ENCODE data around the gene CCDC43.
"Not testable (repeated sequence)": the region's sequence is repeated elsewhere in the genome, so short reads cannot be mapped to it uniquely, and the experiment has no call there.

The CCDC43 gene, protein sequence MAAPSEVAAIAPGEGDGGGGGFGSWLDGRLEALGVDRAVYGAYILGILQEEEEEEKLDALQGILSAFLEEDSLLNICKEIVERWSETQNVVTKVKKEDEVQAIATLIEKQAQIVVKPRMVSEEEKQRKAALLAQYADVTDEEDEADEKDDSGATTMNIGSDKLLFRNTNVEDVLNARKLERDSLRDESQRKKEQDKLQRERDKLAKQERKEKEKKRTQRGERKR

DNA sequence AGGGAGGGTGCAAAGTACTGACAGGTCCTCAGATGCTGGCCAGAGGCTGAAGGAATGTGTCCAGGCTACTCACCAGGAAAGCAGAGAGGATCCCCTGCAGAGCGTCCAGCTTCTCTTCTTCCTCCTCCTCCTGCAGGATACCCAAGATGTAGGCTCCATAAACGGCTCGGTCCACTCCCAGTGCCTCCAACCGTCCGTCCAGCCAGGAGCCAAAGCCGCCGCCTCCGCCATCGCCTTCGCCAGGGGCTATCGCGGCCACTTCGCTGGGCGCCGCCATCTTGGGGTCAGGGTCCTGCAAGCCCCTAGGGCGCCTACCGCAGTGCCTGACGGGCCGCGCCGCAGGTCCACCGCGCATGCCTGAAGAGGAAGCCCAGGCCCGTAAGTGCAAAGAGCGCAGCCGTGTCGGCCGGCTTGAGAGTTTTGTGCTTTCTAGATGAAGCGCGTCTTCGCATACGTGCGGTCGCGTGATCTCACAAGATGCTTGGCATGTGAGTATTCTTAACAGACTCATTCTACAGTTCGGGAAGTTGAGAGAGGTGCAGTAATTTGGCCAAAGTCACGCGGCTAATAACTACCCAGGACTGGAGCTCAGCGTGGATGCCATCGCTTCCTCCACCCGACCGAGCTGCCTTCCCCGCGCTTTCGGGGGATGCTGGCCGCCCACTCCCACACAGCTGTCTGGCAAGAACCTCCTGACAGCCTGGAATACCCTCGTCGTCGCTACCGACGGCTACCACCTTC, at the start of gene CCDC43:
Gene CCDC43 (minus strand): TSS at position 300 of the 741 bp plus-strand sequence. CDS start 23 bp downstream, at position 277.
- peak; percentile 40 for DNase-seq

DNA sequence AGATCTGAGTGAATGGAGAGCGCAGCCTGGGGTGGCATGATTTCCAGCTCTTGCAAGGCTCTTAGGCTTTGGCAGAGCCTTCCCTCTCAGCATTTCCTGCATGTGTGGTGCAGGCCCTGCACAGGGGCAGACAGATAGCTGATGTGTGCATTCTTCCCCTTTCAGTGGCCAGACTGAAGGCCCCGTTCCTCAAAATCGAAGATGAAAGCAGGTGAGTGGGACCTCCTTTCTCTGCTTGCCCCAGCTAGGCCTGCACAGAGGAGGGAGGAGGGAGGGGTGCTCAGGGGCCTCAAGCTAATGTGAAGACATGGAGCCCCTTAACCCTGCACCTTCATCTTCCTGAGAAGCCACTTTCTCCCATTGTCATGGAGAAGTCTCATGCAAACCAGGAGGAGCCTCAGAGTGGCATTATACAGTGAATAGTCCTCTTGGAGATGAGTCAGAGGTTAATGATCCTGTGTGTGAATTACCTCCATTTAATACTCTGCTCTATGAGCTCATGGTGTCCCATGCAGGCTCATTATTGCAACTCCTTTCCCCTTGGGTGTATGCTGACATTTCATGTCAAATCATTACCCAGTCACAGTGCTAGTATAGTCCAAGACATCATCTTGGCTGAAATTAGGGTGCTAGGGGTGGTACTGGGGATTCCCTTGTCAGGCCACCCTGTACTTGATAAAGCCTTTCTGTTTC, 48.8 kb upstream of the CCDC43 start:
- DNase-seq, result no peak

DNA sequence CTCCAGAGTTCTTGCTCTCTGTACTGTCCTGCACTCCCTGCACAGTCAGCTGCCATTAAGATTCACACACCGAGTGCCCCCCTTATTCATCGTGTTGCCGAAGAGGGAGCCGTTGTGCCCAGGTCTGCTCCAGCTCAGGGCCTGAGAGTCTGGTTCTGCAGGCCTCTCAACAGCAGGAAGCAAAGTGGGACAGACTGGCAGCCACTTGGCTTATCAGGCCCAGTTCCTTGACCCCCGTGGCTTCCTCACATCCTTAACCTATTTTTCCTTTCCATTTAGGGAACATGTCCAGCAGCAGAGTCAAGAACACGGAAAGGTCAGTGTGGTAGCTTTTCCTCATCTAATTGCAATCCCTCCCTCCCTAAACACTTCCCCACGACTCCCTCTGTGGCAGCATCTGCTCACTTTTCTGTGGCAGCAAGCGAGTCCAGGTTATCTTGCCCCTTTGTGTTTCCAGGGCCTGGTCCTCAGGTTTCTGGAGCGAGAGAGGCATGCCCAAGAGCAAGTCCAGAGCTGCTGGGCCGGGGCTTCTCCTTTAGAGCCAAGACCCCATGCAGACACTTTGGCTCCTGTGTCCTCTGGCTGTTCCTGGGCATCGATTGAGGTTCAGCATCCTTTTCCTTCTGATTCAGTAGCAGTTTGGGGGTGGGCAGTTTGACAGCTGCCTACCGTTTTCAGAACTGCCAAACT, 47.1 kb upstream of the CCDC43 start:
- DNase-seq, result no peak

DNA sequence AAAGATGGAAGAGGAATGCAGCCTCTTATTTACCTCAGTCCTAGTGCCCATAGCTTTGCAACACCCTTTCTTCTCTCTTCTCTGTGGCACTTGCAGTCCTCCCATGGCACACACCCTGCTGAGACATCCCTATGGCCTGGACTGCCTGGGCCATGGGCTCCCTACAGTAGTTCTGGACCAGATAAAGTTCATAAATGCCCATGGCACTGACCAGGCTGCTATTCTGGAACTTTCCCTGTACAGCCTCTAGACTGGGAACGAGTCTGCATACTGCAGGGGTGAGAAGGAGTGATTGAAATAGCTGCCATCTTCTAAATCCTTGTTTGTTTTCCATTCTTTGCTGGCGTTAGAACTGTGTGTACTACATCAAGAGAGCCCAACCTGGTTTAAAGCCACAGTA, 44.7 kb upstream of the CCDC43 start:
- DNase-seq, result no peak

DNA sequence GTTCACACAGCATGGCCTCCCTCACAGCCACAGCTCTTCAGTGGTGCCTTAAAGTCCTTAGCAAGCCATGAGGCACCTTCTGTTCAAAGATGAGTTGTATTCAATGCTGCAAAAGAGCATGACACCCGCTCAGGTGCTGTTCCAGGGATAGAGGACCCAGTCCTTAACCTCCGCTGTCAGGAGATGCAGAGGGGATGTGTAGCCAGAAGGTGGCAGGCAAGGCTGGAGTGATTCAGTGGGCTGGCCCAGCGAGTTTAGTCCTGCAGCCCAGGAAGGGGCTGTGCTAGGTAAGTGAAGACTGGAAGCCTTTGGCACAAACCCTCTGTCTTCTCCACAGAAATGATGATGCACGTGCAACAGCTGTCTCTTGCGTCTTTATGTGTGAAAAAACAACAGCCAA, 44.2 kb upstream of the CCDC43 start:
- DNase-seq, result no peak

DNA sequence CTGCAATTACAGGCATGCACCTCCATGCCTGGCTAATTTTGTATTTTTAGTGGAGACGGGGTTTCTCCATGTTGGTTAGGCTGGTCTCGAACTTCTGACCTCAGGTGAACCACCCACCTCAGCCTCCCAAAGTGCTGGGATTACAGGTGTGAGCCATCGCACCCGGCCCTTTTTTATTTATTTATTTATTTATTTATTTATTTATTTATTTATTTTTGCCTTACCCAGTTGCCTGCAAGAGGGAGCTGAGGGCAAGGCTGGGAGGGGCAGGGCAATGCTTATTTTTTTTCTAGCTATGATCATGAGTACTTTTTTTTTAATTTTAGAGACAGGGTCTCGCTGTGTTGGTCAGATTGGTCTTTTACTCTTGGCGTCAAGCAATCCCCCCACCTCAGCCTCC, 36.5 kb upstream of the CCDC43 start:
- not testable (repeated sequence) for DNase-seq

DNA sequence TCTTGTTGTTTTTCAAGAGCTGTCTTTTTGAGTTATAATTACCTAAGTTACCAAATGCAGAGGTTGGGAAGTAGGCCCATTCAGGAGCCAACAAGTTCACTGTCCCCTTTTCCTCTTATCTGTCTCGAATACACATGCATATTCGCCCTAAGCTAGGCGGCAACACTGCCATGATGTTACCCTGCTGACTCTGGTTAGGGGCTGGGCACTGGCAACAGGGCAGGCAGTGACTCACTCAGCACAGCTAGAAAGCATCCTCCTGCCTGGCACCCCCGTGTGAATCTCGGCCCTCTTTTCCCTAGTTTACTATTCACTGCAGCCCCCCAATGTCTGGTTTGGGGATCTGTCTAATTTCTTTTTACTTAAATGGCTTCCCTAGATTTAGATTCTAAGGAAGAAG, 32.7 kb upstream of the CCDC43 start:
- DNase-seq, result no peak

DNA sequence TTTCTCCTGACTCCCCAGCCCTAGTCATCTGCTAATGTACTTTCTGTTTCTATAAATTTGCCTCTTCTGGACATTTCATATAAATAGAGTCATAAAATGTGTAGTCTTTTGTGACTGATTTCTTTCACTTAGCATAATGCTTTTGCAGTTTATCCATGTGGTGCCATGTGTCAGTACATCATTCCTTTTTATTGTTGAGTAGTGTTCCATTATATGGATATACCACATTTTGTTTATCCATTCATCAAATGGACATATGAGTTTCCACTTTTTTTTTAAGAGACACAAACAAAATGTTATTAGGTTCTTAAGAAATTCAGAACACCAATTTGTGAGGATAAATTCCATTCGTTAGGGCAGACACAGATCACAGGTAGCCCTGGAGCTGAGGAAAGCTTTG, 29.9 kb upstream of the CCDC43 start:
- DNase-seq, result no peak

DNA sequence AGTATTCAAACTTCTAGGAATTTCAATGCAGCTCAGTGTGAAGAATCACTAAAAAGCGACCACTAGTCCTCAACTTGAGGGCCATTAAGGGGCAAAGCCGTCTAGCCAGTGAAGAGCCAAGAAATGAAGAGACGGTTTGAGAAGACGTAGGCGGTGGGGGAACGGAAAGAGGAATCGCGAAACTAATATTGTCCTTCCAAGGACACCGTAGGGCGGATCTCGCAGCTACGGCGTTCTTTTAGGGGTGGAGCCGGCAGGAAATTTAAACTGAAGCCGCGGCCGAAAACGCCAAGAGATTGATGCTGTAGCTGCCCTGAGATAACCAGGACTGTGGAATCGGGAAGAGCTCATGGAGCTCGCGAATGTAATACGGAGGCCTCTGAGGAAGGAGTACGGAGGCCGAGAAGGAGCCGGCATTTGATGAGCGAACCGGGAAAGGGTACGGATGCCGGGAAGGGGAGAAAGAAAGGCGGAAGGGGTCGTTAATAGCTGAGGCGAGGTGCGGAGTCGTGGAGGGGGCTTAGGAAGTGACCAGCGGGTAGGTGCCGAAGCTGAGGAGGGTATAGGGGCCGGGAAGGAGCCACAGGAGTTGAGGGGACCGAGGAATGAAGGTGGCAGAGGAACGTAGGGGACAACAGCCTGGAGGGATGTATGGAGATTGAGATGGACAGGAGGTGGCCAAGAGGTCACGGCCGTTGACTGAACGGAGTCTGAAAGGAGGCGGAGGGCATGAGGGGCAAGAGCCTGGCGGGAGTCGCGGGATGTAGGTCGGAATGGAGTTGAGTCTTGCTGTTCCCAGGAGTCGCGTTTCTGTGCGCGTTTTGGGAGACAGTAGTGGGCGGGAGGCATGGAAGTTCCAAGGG, 19.1 kb upstream of the CCDC43 start, which contains the start of gene DBF4B:
Gene DBF4B (plus strand): TSS at position 265 of the 863 bp plus-strand sequence. CDS start 156 bp downstream, at position 421.
- DNase-seq, result peak; percentile 69

DNA sequence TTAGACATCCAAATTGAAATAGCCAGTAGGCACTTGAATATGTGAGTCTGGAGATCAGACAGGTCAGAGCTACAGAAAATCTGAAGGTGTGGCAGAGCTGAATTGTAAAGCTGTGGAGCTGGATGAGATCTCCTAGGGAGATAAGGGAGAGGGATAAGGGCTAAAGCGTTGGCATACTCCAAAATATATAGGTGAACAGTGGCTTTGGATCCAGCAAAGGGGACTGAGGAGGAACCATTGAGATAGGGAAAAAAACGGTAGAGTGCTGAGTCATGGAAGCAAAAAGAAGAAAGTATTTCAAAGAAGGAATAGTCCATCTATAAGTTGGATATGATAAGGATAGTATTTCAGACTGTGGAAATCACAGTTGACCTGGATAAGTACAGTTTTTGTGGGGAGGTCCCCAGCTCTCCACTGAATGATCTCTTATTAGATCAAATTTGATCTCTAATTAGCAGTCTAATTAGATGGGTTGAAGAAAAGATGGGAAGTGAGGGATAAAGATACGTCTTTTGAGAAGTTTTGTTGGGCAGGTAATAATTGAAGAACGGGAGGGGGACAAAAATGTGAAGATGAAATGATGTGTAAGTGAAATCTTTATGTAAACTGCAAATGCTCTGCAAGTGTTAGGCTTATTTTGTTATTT, 18.3 kb upstream of the CCDC43 start:
- no peak for DNase-seq

DNA sequence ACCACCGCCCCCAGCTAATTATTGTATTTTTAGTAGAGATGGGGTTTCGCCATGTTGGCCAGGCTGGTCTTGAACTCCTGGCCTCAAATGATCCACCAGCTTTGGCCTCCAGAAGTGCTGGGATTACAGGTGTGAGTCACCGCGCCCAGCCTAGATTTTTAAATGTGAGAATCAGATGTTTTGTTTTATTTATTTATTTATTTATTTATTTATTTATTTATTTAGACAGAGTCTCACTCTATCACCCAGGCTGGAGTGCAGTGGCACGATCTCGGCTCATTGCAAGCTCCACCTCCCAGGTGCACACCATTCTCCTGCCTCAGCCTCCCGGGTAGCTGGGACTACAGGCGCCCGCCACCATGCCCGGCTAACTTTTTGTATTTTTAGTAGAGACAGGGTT, 10.7 kb upstream of the CCDC43 start:
- DNase-seq, result not testable (repeated sequence)

DNA sequence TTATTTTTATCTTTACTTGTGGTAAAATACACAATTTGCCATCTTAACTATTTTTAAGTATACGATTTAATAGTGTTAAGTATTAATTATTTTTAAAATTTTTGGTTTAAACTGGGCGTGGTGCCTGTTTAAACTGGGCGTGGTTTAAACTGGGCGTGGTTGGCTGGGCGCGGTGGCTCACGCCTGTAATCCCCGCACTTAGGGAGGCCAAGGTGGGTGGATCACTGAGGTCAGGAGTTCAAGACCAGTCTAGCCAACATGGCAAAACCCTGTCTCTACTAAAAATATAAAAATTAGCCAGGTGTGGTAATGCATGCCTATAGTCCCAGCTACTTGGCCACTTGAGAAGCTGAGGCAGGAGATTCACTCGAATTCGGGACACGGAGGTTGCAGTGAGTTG, 4.0 kb upstream of the CCDC43 start:
- DNase-seq, result no peak

DNA sequence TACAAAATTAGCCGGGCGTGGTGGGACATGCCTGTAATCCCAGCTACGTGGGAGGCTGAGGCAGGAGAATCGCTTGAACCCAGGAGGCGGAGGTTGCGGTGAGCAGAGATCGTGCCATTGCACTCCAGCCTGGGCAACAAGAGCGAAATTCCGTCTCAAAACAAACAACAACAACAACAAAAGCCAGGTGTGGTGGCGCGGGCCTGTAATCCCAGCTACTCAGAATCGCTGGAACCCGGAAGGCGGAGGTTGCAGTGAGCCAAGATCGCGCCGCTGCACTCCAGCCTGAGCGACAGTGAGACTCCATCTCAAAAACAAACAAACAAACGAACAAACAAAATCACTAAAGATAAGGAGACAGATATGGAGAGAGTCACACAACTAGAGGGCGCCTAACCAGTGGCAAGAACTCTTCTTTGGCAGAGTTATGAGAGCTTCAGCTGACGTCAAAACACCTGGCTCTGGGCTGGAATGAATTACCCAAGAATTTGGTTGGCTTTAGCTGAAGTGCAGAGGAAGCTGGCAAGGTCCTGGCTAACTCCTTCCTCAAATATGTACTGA, 1.2 kb upstream of the CCDC43 start:
- DNase-seq, result not testable (repeated sequence)

DNA sequence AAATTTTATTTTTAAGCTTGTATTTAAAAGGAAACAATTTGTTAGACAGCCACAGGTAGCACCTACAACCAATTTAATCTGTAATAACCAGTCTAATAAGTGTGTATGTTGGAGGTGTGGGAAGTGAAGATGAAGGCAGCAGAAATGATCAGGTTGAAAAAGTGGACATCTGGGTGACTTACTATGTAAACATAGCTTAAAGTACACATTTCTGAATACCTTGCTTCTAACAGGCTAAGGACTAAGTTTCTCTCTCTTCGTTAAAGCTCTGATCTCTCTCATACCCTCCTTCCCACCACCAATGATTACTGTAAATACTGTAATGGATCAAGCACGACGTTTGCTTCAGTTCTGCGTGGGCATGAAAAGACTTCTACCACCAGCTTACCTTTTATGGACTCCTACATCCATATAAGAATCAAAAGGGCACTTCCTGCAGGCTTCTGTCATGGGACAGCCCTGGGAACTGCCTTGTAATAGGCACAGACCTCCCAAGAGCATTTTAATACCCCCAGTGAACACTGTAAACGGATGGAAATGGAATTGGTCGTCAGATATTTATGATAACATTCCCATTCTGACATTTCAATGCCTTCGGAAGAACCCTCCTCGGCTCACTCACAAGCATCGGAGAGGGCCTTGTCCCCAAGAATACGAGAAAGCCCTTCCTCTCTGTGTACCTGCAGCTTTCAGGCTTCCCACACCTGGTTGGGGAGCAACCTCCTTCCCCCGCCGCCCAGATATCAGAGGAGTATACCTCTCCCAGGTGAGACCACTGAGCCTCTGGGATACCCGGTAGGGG, 700 bp downstream of the CCDC43 start:
- DNase-seq, result no peak

DNA sequence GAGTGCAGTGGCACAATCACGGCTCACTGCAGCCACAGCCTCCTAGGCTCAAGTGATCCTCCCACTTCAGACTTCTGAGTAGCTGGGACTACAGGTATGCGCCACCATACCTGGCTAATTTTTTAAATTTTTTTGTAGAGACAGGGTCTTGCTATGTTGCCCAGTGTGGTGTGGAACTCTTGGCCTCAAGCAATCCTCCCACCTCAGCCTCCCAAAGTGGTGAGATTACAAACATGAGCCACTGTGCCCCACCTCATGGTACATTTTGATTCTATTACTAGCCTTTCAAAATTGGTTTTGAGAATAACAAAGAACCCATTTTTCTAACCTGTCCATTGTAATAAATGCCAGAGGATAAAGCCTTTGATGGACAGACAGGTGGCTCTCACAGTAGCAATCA, 1.4 kb downstream of the CCDC43 start:
- DNase-seq, result no peak

DNA sequence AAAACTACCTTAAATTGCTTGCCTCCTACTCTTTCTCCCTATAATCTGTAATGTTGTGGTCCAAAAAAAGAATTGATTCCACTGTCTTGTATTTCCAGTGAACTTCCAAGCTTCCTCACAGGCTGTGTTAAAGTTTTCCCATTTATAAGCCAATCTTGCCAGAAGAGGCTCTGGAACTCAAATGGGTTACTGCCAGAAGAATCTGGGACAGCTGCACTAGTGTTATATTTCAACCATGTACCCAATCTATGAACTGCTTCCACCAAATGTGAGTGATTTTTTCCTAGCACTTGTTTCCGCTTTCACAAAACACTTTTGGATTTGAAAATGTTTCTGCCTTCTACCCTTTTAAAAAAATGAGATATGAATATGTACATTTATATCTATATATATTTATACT, 1.8 kb downstream of the CCDC43 start:
- no peak for DNase-seq

DNA sequence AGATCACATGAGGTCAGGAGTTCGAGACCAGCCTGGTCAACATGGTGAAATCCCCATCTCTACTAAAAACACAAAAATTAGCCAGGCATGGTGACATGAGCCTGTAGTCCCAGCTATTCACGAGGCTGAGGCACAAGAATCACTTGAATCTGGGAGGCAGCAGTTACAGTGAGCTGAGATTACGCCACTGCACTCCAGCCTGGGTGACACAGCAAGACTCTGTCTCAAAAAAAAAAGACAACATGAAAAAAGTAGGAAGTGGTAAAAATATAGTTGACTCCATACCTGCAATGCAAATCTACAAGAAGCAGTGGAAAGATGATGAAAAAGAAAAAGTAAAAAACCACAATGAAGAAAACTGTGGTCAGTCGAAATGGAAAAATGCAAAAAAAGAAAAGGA, 6.3 kb downstream of the CCDC43 start:
- DNase-seq, result not testable (repeated sequence)

DNA sequence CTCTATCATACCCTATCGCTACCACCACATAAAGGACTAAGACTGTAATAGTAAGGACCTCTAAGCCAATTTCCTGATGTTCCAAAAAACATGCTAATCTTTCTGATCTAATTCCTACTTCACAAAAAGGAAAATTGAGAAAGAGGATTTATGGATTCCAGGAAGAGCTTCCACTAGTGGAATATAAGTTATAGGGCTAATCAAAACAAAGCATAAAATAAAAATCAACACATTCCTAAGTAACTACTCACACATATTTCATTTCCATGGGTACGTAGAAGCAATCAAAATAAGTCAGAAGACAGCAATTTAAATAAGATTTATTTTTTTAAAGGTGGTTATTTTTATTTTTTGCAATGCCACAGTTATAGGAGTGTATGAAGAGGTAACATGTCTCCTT, 12.4 kb downstream of the CCDC43 start:
- no peak for DNase-seq

DNA sequence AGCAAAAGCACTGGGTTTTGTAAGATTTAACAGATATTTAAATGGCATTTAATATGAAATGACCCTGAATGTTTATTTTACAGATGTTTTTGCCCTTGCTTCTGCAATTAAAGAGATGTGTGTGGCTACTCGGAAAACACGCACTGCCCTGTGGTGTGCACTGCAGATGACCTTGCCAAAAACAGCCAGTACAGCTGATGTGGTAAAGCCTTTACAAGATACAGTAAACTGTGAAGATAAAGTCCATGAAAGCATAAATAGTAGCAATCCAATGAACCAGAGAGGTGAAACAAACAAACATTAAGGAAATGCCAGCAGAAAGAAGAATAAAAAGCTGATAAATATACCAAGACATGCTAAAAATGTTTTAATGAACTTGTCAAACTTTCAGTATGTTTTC, 15.7 kb downstream of the CCDC43 start:
- no peak for DNase-seq

DNA sequence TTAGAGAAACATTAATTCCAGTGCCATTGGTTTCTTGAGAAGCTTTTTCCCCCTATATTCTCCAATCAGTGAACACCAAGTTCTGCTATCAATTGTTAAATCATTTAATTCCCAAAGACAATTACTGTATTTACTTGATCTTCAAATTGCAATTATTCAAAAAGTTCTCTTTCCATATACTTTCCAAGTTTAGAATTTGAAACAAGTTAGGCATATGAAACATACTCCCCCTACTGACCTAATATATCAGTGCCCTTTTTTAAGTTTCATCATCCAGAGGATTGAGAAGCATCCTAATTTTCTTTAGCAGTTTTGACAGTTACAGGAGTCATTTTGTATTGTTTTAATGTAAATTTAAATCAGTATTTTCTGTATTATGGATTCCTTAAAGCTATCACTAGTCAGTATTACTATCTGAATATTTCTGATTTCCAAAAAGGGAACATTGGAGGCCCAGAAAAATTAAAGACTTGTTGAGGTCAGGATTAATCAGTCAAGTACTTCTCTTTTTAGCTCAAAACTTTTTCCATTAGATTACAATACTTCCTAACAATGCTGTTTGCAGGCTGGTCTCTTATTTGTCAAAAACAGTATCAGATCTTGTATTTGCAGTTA, 17.0 kb downstream of the CCDC43 start:
- DNase-seq, result no peak

Data from NCI-H2081 treated with DMSO at 0.1 percent for 48 hours (cell line).